OCI-LY1 (cell line): Measurements from ENCODE around the gene SLAMF6.

Experiments
- H2AFZ ChIP-seq: fragments of 200-600 bp; sonication (generic), shearing (Covaris generic); 2 replicates; pipeline ENCODE4 v1.6.0; 2014; ENCODE audit warnings: antibody characterized with exemption, mild to moderate bottlenecking, low read length
- H3F3A ChIP-seq: fragments of 200-600 bp; sonication (generic), shearing (Covaris generic); 2 replicates; pipeline ENCODE4 v1.6.0; 2014; ENCODE audit warnings: mild to moderate bottlenecking, antibody characterized with exemption, low read length, moderate library complexity; ENCODE audit not compliant: insufficient read depth
- H3K27ac ChIP-seq: fragments of 200-600 bp; sonication (generic); 2 replicates; pipeline ENCODE4 v1.5.1; 2014; ENCODE audit warnings: low read length, mixed run types, mild to moderate bottlenecking, low read depth; ENCODE audit not compliant: poor library complexity, severe bottlenecking
- H3K27me3 ChIP-seq: fragments of 200-600 bp; sonication (generic); 2 replicates; pipeline ENCODE4 v1.6.0; 2014; ENCODE audit warnings: antibody characterized with exemption, mild to moderate bottlenecking, low read length, moderate library complexity; ENCODE audit not compliant: insufficient read depth
- H3K36me3 ChIP-seq: fragments of 200-600 bp; sonication (generic); 2 replicates; pipeline ENCODE4 v1.6.1; 2014; ENCODE audit warnings: mild to moderate bottlenecking, antibody characterized with exemption, low read length, moderate library complexity, mixed read lengths; ENCODE audit not compliant: insufficient read depth
- H3K4me1 ChIP-seq: fragments of 200-600 bp; sonication (generic); 2 replicates; pipeline ENCODE4 v1.5.1; 2014; ENCODE audit warnings: mild to moderate bottlenecking, low read length, moderate library complexity; ENCODE audit not compliant: insufficient read depth, severe bottlenecking
- H3K4me2 ChIP-seq: fragments of 200-600 bp; sonication (generic), shearing (Covaris generic); 2 replicates; pipeline ENCODE4 v1.6.1; 2014; ENCODE audit warnings: low read length
- H3K4me3 ChIP-seq: fragments of 200-600 bp; sonication (generic); 2 replicates; pipeline ENCODE4 v1.5.1; 2014; ENCODE audit warnings: low read length, low read depth, mild to moderate bottlenecking, mixed read lengths; ENCODE audit not compliant: poor library complexity, severe bottlenecking
- H3K79me2 ChIP-seq: fragments of 200-600 bp; shearing (Covaris generic); 2 replicates; pipeline ENCODE4 v1.6.1; 2016; ENCODE audit warnings: mixed run types, low read length, mixed read lengths; ENCODE audit not compliant: insufficient read depth
- H3K9ac ChIP-seq: fragments of 200-600 bp; sonication (generic), shearing (Covaris generic); 2 replicates; pipeline ENCODE4 v1.6.1; 2014; ENCODE audit warnings: mild to moderate bottlenecking, low read length, mixed read lengths
- H3K9me2 ChIP-seq: fragments of 200-600 bp; sonication (generic), shearing (Covaris generic); 2 replicates; pipeline ENCODE4 v1.6.1; 2014; ENCODE audit warnings: low read depth, mild to moderate bottlenecking, low read length, mixed read lengths
- H3K9me3 ChIP-seq: fragments of 200-600 bp; shearing (Covaris generic); 2 replicates; pipeline ENCODE4 v1.6.1; 2014; ENCODE audit warnings: low read length, mixed read lengths
- H4K20me1 ChIP-seq: fragments of 200-600 bp; sonication (generic), shearing (Covaris generic); 2 replicates; pipeline ENCODE4 v1.6.0; 2016; ENCODE audit warnings: mild to moderate bottlenecking, low read length; ENCODE audit not compliant: insufficient read depth
- EZH2 ChIP-seq: fragments of 200-600 bp; sonication (generic), shearing (Covaris generic); IDR thresholded peaks from 2 replicates; pipeline ENCODE4 v1.8.0; 2017; ENCODE audit warnings: borderline replicate concordance, mixed run types, mild to moderate bottlenecking, antibody characterized with exemption, low read length, moderate library complexity, mixed read lengths
- TF ChIP-seq, protein P1 (sequence below): fragments of 200-600 bp; sonication (generic), shearing (Covaris generic); IDR thresholded peaks from 2 replicates; pipeline ENCODE4 v1.5.1; 2017; ENCODE audit warnings: mild to moderate bottlenecking, antibody characterized with exemption, low read length, moderate library complexity, mixed read lengths

The SLAMF6 gene

DNA sequence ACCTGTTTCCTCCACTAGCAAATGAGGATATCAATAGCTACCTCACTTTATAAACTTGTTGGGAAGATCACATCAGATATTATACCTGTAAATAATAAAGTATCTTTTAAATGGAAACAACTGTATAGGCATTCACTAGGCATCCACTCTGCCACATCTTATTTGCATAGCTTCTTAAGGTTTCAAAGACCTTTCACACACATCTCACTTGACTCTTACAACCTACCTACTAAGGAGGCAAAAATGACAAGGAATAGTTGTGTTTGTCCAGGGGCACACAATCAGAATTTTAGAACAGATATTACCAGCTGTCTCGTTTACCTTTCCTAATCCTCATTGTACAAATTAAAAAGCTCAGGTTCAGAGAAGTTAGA, 71.2 kb downstream of the SLAMF6 start:
- no peaks in the 10 kb centered on the region for H3K27me3 ChIP-seq
- H3K4me1 ChIP-seq = peaks cover 34% of the 10 kb centered on the region
- H3F3A ChIP-seq = no peaks in the 10 kb centered on the region
- no peak for TF ChIP-seq EZH2
- TF ChIP-seq, protein P1, sequence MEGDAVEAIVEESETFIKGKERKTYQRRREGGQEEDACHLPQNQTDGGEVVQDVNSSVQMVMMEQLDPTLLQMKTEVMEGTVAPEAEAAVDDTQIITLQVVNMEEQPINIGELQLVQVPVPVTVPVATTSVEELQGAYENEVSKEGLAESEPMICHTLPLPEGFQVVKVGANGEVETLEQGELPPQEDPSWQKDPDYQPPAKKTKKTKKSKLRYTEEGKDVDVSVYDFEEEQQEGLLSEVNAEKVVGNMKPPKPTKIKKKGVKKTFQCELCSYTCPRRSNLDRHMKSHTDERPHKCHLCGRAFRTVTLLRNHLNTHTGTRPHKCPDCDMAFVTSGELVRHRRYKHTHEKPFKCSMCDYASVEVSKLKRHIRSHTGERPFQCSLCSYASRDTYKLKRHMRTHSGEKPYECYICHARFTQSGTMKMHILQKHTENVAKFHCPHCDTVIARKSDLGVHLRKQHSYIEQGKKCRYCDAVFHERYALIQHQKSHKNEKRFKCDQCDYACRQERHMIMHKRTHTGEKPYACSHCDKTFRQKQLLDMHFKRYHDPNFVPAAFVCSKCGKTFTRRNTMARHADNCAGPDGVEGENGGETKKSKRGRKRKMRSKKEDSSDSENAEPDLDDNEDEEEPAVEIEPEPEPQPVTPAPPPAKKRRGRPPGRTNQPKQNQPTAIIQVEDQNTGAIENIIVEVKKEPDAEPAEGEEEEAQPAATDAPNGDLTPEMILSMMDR = no peak
- H3K4me3 ChIP-seq = peak overlapping the region; percentile 25
- peak overlapping the region; percentile 82 for H3K27ac ChIP-seq
- H4K20me1 ChIP-seq = no peaks in the 10 kb centered on the region
- peak overlapping the region; percentile 64 for H3K4me2 ChIP-seq
- H3K9me2 ChIP-seq = no peaks in the 10 kb centered on the region
- H2AFZ ChIP-seq = peak overlapping the region; percentile 93
- no peaks in the 10 kb centered on the region for H3K36me3 ChIP-seq
- H3K9me3 ChIP-seq = no peaks in the 10 kb centered on the region
- no peaks in the 10 kb centered on the region; the same call in 1 of the 2 replicates for H3K79me2 ChIP-seq
- H3K9ac ChIP-seq = peak overlapping the region; percentile 49

DNA sequence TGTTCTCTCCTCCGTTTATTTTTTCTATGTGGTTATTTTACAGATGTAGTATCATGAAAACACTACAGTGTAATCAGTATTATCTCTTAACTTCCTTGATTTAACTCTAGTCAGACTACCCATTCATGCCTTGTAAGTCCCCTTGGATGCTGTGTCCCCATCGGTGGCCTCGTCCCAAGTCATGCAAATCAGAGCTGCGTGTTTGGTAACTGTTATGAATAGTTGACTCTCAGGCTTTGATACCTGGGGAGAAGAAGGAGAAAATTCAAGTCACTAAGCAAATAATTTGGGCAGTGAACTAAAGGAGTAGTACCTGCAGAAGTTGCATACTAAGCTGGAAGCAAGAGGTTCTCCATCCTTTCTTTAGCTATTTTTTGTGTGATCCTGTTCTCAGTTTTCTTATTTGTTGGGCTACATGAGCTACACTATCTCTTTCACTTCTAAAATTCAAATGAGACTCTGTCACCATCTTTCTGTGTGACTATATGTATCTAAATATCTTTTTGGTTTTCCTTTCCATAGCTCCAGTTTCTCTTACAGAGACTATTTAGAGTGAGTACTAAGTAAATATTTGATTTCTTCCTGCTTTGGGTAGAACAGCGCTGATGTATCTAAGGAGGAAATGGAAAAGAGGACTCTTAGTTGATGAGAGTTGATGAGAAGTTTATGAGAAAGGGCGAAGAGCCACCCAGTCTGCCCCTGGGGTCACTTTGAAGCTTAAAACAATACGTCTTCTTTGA, 71.8 kb downstream of the SLAMF6 start:
- peak overlapping the region; percentile 64 for H3K4me2 ChIP-seq
- H2AFZ ChIP-seq = peak overlapping the region; percentile 93
- no peaks in the 10 kb centered on the region for H4K20me1 ChIP-seq
- peak overlapping the region; percentile 82 for H3K27ac ChIP-seq
- H3K9ac ChIP-seq = peak overlapping the region; percentile 49
- peaks cover 40% of the 10 kb centered on the region for H3K4me1 ChIP-seq
- H3K27me3 ChIP-seq = no peaks in the 10 kb centered on the region
- TF ChIP-seq, protein P1 = no peak
- TF ChIP-seq EZH2 = no peak
- no peaks in the 10 kb centered on the region for H3K36me3 ChIP-seq
- H3K4me3 ChIP-seq = peak overlapping the region; percentile 25
- H3F3A ChIP-seq = no peaks in the 10 kb centered on the region
- no peaks in the 10 kb centered on the region for H3K9me3 ChIP-seq
- no peaks in the 10 kb centered on the region; the same call in 1 of the 2 replicates for H3K79me2 ChIP-seq
- no peaks in the 10 kb centered on the region for H3K9me2 ChIP-seq

DNA sequence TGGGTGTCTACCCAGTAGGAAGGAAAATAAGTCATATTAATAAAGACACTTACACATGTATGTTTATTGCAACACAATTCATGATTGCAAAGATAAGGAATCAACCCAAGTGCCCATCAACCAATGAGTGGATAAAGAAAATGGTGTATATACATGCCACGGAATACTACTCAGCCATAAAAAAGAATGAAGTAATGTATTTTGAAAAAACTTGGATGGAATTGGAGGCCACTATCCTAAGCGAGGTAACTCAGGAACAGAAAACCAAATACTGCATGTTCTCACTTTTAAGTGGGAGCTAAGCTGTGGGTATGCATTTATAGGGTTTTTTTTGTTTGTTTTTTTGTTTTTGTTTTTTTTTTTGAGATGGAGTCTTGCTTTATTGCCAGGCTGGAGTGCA, 73.6 kb downstream of the SLAMF6 start:
- no peaks in the 10 kb centered on the region for H3K27me3 ChIP-seq
- H3K27ac ChIP-seq = no peak overlapping the region
- H3K9ac ChIP-seq = no peak overlapping the region
- peaks cover 47% of the 10 kb centered on the region for H3K4me1 ChIP-seq
- H4K20me1 ChIP-seq = no peaks in the 10 kb centered on the region
- no peaks in the 10 kb centered on the region; the same call in 1 of the 2 replicates for H3K79me2 ChIP-seq
- no peak overlapping the region for H2AFZ ChIP-seq
- 0 out of 2 replicates have a peak, but pooled peaks cover 4% of the 10 kb centered on the region for H3F3A ChIP-seq
- no peak overlapping the region for H3K4me2 ChIP-seq
- TF ChIP-seq, protein P1 = no peak
- no peak for TF ChIP-seq EZH2
- no peaks in the 10 kb centered on the region for H3K9me2 ChIP-seq
- no peaks in the 10 kb centered on the region for H3K9me3 ChIP-seq
- no peak overlapping the region for H3K4me3 ChIP-seq
- H3K36me3 ChIP-seq = no peaks in the 10 kb centered on the region
